Activated effector memory CD4-positive, alpha-beta T cell treated with Interleukin-2 at 50 U/mL for 16 hours (primary cell): ENCODE data around the gene SLC2A1.

Experiments used
- DNase-seq: peaks from one replicate; pipeline ENCODE4 v3.0.0-alpha.2; 2020

Gene SLC2A1

DNA sequence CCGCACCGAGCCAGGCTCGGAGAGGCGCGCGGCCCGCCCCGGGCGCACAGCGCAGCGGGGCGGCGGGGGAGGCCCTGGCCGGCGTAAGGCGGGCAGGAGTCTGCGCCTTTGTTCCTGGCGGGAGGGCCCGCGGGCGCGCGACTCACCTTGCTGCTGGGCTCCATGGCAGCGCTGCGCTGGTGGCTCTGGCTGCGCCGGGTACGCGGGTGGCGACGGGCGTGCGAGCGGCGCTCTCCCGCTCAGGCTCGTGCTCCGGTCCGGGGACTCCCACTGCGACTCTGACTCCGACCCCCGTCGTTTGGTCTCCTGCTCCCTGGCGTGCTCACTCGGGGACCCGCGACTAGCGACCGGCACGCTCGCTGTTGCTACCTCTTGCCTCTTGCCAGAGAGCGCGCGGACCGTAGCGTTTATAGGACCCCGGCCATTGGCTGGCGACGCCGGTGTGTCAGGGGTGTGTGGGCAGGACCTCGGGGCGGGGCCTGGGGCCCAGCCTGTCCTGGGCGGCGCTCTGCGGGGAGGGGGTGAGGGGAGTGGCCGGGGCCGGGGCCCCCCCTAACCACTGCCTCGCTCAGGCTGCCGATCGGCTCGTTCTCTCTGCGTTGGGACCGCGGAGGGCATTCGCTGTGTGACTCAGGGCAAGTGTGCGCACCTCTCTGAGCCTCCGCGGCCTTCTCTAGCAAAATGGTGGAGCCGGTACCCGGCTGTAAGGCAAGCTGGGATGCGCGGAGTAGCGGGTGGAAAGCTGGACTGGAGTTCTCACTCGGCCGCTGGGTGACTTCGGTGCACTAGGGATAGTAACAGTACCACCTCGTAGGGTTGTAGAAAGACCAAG is at the start of gene SLC2A1:
TSS of gene SLC2A1 (minus strand) at position 381 of the 832 bp plus-strand sequence. CDS start at position 164, 217 bp downstream.
- peak; percentile 96 for DNase-seq

- DNase-seq: no peak
Observed at GRCh38 chr1:43007377-43008114, 48.9 kb upstream of the SLC2A1 start.

DNA sequence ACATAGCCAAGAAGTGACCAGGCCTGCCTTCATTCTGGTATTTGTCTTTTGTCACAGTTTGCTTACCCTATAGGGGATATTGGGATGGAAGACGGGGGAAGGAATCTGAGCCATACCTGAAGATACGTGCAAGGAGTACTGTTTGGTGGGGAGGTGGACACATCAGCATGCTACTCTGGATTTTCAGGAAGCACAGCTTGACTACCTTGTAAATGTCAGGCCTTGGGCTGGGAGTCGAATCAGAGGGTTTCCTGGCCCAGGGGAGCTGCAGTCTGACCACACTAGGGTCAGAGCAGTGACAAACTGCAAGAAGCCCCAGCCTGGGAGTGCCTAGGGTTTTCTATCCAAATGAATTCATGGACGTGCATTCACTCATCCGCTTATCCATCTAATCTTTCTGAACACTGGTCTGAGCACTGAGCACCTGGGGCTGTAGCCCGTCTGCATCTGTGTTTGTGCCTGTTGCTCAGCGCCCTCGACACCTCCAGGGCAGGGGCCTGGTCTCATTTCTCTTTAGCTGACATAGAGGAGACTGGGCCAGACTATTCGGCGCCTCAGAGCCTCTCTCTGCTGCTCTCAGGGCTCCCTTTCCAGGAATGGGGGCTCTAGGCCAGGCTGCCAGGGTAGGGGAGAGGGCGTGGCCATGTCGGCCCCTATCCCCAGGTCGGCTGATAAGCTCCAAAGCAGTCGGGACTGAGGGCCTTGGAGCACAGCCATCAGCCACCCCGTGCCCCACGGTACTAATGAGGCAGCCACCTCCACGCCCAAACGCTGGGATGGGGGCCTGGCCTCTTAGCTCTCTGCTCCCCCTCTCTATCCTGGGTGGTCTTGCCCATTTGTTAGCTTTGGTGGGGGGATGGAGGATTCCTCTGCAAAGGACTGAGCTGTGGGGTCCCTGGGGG is 47.0 kb upstream of the SLC2A1 start:
- DNase-seq: no peak

DNA sequence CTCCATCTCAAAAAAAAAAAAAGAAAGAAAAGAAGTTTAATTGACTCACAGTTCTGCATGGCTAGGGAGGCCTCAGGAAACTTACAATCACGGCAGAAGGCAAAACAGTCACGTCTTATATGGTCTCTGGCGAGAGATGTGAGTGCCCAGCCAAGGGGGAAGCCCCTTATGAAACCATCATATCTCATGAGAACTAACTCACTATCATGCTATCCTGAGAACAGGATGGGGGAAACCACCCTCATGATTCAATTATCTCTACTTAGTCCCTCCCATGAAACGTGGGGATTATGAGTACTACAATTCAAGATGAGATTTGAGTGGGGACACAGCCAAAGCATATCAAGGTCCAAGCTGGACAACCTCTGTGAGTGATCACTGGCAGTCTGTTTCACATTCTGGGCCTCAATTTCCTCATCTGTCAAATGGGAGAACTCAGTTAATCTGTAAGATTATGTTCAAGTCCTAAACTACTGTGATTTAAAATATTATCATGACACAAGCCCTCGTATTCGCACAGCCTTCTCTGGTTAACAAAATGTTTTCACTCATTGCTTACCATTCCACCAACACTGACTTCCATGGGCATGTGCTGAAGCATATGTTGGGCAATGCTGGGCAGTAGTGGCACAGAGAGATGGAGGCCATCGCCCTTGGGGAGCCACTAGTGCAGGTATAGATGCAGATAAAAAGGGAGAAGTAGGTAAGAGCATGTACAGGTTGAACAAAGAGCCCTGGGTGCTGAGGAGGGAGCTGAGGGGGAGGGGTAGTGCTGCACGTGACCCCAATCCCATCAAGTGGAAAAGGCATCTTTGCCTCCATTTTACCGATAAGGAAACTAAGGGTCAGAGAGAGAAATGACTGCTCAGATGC is 46.2 kb upstream of the SLC2A1 start:
- no peak for DNase-seq

GRCh38 chr1:43002766-43003165 is 44.1 kb upstream of the SLC2A1 start:
- DNase-seq: no peak

DNA sequence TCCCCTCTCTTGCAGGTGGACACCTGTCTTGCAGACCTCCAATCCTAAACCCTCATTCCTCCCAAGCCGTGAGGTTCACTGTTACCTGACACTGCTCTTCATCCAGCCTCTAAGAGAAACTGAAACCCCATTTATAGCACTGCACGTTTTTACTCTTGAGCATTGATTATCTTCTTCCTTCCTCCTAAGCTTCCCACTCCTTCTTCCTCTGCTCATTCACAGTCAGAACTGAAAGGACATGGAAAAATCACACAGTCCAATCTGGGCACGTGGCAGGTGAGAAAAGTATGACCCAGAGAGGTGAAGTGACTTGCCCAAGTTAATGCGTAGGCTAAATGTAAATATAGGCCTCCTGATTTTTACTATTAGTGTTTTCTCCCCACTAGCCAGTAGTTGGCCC is 43.4 kb upstream of the SLC2A1 start:
- no peak for DNase-seq

- DNase-seq: no peak
Observed at GRCh38 chr1:43001434-43001833, 42.8 kb upstream of the SLC2A1 start.

GRCh38 chr1:43000271-43000670 is 41.6 kb upstream of the SLC2A1 start:
- DNase-seq: no peak

- no peak for DNase-seq
Observed at GRCh38 chr1:42999308-42999707, 40.6 kb upstream of the SLC2A1 start.

DNA sequence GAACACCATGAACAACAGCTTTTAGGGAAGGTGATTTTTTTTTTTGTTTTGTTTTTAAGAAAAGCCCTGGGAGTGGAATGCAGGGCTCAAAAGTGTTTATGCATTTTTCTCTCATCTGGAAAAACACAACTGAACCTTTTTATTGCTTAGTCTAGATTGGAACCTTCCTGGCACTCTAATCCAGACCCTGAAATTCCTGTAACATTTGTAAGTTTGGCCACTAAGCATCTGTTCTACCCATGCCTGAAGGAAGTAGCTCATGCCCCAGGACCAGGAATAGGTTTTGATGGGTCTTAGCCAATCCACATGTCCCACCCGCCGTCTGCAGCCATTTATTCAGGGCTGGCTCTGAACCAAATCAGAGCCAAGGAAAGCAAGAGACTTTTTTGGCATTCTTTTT is 39.7 kb upstream of the SLC2A1 start:
- no peak for DNase-seq

DNA sequence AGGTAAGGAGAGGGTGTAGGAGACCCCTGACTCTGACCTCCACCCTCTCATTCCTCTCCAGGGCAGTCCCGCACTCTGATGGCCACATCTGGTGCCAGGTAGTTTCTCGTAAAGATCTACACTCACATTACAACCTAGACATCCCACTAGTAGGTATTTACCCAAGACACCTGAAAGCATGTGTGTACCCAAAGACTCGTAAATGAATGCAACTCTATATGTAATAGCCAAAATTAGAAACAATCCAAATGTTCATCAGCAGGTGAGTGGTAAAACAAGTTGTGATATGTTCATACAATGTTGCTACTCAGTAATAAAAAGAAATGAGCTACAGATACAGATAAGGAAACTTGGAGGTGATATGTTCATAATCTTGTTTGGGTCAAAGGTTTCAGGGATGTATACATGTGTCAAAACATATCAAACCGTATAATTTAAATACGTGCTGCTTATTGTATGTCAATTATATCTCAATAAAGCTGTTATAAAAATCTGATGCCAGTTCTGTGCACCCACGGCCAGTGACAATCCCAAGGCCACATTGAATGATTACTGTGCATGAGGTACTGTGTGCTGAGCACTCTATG is 37.8 kb upstream of the SLC2A1 start:
- DNase-seq: no peak

GRCh38 chr1:42993502-42994136 is 35.0 kb upstream of the SLC2A1 start:
- DNase-seq: no peak

DNA sequence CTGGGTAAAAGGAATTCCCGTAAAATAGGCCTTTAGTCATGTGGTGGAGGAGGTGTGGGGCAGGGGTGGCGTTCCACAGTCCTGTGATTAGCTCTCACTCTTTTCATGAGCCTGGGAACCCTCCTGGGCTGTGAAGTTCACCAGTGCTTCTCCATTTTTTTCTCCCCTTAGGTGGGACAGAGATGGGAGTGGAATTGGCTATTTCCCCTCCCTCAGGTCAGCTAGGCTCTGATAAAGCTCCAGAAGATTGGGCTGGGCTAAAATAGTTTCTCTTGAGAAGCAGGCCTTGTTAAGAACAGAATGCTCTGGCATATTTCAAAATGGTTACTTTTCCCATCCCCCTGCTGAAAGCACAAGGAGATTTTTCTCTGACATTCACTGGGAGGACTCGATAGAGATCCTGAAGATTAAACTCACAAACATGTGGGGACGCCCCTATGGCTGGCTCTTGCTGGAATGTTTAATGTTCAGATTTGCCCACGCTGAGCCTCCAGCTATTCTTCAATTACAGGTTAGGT is 33.4 kb upstream of the SLC2A1 start:
- DNase-seq: no peak

DNA sequence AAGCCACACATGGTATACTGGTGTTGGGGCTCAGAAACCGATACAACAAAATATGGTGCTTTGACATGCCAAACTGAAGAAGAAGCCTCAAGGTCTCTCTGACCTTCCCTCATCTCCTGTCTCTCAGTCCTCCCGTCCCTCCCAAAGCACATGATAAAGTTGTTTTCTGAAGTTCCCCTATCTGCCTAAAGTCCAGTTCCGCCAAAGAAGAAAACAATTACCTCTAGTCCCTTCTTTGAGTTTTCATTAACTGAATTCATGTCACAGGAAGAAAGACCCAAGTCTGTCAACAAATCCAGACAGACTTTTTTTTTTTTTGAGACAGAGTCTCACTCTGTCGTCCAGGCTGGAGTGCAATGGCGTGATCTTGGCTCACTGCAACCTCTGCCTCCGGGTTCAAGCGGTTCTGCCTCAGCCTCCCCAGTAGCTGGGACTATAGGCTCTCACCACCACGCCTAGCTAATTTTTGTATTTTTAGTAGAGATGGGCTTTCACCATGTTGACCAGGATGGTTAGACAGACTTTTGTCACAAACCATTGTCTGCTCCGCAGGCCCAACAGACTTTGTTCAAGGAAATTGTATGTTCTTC is 32.2 kb upstream of the SLC2A1 start:
- DNase-seq: no peak

DNA sequence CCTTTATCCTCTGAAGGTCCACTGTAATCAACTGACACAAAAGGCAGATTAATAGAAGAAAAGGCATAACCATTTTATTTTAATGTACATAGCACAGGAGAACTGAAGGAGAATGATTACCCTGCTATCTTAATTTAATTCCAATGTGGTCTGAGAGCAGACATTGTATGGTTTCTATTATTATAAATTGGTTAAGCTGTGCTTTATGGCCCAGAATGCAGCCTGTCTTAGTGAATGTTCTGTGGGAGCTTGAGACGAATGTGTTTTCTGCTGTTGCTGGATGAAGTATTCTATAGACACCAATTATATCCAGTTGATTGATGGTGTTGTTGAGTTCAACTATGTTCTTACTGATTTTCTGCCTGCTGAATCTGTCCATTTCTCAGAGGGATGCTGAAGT is 25.0 kb upstream of the SLC2A1 start:
- no peak for DNase-seq

GRCh38 chr1:42983253-42983652 is 24.6 kb upstream of the SLC2A1 start:
- DNase-seq: no peak

GRCh38 chr1:42982641-42983040 is 24.0 kb upstream of the SLC2A1 start:
- no peak for DNase-seq

DNA sequence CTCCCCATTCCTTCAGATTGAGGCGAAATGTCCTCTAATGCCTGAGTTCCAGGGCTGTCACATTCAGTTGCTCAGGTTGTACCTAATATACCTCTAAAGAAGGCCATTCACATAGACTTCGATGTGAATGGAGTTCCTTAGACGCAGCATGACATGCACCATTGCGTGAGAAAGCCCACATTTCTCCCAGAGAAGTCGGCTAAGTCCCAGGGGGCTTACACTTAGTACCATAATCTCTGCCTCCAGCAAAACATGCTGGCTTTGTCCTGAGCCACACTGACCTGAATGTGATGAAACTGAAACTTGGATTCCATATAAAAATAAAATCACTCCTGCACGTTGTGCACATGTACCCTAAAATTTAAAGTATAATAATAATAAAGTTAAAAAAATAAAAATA is 23.2 kb upstream of the SLC2A1 start:
- no peak for DNase-seq

DNA sequence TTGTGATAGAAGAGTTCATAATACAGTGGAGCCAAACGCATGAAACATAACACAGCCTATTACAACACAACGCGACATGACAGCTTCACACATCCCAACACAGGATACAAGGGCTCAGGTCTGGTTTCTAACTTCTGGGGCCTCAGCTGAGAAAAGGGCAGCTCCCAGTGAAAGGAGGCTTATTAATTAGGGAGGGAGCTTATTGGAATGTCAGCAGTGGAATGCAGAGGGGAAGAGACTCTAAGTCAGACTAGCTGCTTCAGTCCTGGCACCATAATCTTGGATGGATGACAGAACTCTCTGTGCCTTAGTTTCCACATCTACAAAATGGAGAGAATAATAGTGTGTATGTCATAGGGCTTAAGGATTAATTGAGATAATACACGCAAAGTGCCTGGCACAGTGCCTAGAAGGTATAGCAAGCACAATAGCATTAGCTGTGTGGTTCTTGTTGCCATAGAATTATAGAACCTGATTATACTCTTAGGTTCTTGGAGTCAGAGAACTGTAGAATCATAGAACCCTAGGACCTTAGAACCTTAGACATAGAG is 22.7 kb upstream of the SLC2A1 start:
- DNase-seq: no peak
